HG02943 (cell line): ENCODE measurements around the gene ERICH3.
"Not testable (repeated sequence)": the region's sequence is repeated elsewhere in the genome, so short reads cannot be mapped to it uniquely, and the experiment has no call there.

Experiments
- ATAC-seq: cut with Tn5 transposase; IDR thresholded peaks from one replicate; pipeline ENCODE4 v1.9.1; 2021; ENCODE audit warnings: mild to moderate bottlenecking, low read depth, moderate library complexity; ENCODE audit not compliant: unreplicated experiment

Gene ERICH3

DNA sequence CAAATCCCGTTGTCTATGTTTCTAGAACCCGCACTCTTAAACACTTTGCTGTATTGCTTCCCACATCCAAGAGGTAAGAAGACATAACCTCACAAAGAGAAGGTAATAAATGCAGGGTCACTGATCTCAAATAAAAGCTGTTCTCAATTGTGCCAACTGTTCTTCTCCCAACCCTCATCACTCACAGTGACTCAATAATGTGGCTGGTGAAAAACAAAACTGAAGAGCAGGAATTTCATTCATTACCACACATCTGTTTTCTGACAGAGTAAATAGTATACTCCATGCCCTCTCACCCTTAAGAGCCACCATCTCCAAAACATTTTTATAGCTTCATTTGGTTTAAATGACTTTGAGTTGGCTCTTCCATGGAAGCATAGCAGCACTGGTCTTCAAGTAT lies 6.2 kb upstream of the ERICH3 start:
- no peak for ATAC-seq

DNA sequence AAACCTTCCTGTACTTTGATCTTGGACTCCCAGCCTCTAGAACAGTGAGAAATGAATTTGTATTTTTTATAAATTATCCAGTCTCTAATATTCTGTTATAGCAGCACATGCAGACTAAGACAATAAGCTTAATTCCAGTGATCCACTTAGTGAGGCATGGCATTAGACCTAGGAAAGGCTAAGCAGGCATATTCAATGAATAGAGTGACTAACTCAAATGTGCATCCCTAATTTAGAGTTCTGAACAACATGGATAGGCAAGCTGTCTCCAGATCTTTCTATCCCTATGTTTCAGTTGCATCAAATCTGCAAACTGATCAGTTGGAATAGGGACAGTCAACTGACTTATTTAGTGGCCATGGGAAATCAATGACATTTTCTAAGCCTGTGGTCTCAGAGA lies 4.3 kb upstream of the ERICH3 start:
- no peak for ATAC-seq

DNA sequence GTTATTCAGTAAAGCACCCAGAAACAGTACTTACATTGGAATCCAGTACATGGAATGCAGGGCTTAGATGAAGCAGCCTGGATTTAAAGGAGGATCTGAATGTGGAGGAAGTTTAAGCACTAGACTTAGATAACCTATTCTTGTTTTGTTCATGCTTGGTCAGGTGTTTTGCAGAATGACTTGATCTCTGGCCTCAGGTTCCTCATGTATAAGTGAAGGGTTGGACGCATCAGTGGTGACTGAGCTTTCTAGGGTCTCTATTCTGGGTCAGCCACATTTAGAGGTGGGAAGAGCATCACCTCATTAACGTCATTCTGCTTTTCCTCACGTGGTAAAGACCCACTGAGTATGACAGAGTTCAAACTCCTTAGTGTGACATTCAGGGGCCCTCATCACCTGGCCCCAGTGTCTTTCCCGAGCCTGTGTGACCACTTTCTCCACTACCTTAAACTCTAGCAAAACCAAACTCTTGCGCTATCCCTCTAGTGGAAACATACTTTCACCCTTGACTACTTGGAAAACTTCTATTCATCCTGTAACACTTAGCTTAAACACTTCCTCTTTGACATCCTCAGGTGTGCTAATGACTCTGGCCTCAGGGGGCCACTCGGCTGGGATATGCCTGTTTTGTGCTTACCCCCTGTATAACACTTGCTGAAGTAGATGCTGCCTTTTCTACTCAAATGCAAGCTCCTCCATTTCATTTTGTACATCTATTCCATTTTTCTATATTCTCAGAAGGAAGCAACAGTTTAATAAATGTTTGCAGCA lies 871 bp upstream of the ERICH3 start:
- no peak for ATAC-seq

DNA sequence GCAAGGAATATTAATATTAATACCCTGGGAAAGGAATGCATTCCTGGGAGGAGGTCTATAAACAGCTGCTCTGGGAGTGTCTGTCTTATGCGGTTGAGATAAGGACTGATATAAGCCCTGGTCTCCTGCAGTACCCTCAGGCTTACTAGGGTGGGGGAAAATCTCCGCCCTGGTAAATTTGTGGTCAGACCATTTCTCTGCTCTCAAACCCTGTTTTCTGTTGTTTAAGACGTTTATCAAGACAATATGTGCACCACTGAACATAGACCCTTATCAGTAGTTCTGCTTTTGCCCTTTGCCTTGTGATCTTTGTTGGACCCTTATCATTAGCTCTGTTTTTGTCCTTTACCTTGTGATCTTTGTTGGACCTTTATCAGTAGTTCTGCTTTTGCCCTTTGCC lies 2.7 kb downstream of the ERICH3 start:
- not testable (repeated sequence) for ATAC-seq

DNA sequence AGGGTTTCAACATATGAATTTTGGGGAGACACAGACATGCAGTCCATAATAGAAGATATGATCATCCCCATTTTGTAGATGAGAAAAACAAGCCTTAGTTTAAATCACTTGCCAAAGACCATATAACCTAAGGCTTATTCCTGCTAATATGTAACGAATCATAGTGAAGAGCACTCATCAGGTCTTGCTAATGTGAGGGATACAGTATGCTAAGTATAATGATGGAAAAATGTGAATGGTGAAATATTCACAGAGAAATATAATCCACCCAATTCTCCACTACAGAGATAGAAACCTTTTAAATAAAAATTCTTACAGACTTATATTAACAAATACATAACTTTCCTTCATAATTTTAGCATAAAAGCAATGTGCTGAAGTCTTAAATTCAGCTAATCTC lies 18.9 kb downstream of the ERICH3 start:
- no peak for ATAC-seq

DNA sequence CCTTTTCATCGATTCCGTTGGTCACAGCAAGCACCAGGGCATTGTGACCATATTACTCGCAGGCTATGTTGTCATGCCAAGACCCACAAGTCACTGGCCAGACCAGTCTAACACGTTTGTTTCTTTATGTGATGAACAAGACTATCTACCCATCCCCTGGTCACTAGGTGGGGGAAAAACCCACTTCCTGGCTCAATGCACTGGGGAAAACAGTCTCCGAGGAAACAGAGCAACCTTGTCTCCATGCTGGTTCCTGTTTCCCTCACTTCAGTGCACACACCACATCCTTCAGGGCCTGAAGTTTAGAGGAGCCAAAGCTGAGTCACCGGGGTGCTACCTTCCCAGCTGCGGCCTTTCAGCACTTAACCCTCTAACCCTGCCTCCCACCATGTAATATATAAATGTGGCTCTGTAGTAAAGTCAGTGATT lies 20.9 kb downstream of the ERICH3 start:
- ATAC-seq, result peak; percentile 98

DNA sequence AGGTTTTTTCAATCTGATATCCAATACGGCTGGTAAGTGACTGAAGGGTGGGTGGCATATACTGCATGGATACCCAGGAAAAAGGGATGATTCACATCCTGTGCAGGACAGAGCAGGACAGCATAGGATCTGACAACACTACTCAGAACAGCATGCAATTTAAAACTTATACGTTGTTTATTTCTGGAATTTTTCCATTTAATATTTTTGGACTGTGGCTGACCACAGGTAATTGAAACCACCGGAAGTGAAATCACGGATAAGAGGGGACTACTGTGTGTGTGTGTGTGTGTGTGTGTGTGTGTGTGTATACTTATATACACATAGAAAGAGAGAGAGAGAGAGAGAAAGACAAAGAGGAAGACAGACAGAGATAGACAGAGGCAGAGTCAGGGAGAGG lies 23.0 kb downstream of the ERICH3 start:
- no peak for ATAC-seq

DNA sequence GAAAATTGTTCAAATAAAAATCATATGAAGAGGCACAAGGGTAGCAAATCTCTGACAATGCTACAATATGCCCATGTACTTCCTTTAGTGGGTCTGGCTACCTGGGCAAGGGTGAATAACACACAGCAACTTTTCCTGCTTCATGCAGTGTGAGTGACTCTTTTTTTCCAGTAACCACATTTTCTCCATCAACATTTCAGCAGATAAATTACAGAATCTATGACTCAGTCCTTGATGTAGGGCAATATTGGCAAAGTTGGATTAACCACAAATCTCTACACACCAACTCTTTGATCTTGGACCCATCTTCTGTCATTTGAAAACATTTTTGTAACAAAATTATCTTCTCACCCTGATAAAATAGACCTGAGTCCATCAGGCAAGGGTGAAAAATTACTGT lies 31.7 kb downstream of the ERICH3 start:
- ATAC-seq, result no peak

DNA sequence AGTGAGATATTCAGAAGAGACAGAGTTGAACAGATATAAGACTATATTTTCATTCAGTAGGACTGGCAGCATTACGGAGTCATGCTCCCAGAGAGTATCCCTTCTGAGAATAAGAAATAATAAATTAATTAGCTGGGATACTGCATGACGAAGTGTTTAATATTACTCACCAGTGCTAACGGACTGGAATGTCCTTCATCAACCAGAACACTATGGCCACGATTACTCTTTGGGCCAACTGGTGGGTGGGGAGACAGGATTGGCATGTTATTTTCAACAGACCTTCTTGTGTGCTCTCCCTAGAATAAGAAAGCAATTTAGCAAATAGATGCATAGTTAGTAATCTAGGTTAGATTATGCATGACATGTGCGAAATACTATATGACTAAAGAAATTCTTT lies 32.4 kb downstream of the ERICH3 start:
- no peak for ATAC-seq

DNA sequence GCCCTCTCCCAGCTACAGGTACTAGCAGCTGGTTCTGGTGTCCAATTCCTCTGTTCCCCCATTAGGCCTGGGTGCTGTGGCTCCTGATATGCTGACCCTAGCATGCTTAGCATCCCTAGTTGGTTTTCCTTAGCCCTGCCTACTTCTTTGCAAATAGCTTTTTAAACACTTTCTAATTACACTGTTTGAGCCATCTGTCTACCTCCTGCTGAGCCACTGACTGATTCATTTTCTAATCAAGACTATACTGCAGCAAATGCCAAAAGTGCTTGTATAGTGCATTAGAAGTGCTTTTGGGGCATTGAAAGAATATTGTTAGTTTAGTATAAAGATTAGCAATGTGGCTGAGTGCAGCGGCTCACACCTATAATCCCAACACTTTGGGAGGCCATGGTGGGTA lies 36.3 kb downstream of the ERICH3 start:
- ATAC-seq, result no peak

DNA sequence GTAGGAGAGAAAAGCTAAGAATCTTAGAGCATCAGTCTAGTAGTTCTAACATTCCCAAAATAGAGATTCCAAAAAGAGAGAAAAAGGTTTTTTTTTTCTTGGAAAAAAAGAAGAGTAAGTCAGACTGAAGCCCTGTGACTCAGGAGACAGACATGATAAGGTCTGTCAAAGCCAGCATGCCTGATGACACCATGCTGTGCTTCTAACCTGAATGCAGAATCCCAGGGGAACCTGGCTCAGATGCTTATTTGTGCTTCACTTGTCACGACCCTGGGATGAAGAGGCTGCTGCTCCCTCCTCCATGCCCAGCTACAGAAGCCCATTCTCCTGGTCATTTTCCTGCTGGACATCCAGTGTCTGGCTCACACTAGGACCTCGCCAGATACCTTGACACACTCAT lies 44.3 kb downstream of the ERICH3 start:
- no peak for ATAC-seq

DNA sequence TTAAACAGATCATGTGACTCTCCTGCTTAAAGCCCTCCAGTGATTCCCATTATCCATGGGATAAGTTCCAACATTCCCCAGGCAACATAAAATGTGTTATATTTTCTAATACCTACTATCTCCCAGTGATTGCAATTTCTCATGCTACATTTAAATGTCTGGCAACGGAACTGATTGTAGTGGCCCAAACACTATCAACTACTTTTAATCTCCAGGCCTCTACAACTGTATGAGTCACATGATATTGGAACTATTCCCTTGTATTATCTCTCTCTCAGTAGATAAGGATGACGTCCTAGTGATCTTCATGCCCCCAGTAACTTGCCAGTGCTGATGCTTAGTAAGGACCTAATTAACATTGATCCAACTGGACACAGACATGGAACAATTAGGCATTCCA lies 49.9 kb downstream of the ERICH3 start:
- no peak for ATAC-seq

DNA sequence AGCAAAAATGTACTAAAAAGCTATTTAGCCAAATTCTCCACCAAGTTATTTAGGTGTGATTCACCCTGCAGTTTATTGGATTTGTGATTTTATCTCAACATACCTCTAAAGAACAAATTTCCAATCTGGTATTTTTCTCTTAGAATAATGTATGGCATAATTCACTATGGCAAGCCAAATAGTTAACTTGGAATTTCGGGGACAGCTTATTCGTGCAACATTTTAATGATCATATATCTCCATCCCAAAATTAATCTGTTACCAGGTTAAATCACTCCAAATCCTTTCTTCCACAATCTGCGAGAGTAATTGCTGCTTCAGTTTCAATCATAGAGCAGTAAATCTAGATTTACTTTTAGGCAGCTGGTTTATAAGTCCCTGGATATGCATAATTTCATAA lies 53.4 kb downstream of the ERICH3 start:
- no peak for ATAC-seq

DNA sequence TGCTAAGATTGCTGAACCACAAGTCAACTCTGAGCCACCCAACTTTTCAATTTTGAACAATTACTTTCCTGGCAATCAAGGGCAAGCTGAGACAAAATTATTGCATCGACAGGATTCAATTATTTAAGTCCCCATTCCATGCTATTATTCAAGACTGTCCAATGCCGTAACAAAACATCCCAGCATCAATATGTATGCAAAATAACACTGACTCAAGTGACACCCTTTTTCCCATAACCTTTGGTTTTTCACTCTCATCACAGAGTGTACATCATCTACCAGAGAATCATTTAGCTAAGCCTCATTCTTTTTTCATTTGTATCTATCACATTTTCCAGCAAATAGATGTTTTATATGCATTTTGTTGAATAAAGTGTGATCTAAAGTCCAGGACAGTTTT lies 54.6 kb downstream of the ERICH3 start:
- ATAC-seq, result no peak

DNA sequence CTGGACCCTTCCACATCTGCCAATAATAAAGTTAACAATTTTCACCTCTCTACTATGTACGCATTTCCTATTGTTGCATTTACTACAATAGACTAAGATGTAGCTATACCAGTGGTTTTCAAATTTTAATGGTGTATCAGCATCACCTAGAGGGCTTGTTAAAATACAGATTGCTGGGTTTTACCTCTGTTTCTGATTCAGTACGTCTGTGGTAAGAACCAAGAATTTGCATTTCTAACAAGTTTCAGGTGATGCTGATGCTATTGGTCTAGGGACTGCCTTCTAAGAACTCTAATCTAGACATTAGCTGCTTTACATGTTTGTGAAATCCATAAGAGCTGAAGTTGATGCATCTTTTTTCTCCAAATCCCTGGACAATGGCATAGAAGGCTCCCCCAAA lies 59.7 kb downstream of the ERICH3 start:
- ATAC-seq, result no peak

DNA sequence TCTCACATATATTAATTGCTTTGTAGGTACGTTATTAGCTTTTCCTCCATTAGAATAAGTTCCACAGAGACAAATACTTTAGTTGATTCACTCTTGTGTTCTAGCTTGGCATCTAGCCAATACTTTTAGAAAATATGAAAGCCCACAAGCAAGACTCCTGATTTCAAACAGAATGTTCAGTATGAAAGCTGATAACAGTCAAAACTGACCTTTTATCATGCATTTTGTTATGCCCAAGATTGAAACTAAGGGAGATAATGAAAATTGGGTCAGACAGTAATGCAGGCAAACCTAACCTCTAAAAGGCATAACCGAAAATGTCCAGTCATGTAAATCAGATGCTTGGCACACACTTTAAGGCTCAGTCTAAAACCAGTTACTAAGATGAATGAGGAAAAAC lies 61.7 kb downstream of the ERICH3 start:
- no peak for ATAC-seq

DNA sequence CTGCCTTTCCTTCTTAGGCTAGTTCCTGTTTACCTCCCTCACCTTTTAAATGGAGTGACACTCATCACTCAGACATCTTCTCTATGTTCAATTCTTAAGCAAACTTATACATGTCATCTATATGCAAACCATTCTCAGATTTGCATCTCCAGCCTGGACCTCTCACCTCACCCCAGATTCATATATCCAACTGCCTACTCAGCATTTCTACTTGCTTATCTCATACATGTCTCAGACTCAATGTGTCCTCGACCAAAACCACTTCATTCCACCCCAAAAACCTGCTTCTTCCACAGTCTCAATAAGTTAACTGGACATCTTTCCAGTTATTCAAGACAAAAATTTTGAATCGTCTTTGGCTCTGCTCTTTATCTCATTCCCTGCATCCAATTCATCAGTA lies 62.6 kb downstream of the ERICH3 start:
- no peak for ATAC-seq

DNA sequence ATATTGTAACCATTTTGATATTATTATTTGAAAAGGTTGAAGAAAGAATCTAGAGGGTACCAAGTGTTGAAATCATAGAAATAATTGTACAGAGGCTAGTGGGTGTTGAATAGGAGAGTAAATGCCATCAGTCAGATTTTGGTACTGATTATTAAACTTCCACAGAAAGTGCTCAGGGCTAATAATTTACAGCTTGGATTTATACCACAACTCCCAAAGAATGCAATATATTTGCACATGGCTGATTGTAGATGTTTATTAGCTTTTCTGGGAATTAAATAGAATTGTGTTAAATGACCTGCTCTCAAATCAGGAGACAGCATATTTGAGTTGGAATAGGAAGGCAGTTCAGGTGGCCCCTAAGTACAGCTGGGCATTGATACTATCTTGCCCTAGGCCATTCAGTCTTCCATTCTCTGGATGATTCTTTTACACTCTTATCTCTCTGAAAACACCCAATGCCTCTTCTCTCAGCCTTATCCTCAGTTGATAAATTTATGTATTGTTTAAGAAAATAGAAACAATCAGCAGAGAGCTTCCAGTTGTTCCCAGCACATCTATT lies 63.7 kb downstream of the ERICH3 start:
- no peak for ATAC-seq

DNA sequence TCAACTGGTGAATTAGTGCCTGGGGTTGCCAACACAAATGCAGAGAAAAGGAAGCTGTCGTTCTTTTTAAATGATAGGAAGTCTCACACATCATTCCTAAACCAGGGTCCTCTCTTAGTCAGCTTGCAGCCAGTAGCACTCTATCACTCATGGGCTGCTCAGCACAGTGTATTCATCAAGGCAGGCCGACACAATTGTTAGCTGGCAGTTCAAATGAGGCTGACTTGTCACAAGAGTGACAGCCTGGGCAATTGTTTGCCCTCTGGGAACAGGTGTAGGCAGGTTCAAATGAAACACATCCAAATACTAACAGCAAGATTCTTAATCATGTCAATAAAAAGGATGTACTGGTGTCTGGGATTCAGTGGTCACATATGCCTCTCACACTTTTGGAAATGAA lies 76.9 kb downstream of the ERICH3 start:
- ATAC-seq, result no peak

DNA sequence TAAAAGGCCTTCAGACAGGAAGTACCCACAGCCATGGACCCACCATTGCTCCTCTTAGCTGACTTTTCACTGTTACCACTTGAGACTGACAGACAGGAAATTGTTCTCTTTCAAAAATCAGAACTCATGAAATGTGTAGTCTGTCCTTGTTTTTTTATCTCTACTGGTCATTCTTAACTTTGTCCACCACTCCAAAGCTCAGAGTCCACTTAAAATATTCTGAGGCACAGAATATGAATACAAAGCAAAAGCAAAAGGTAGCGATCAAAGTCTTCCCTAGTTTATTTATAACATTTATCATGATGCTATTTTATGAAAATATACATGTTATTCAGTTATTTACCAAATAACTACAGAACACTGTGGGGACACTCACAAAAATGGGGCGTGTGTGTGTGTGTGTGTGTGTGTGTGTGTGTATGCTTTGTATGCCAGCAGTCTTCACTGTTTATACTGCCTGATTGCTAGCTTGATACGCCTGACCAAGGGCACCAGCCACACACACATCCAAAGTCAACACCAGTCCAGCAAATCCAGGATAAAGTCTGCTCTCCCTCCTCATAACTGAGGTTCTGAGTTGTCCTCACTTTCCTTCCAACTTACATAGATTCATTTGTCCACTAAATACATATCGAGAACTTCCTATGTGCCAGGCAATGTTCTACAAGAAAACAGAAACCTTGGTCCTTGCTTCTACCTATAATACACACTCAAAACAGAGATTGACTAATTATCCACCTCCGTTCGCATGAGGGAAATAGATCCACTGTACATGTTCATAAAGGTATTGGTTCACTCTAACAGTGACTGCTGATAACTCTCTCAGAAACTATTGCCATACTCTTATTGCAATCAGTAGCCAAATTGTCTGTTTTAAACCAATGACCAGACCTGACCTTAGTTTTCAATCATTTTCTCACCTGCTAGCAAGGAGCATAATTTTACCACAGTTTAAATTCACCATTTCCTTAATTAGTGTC lies 79.4 kb downstream of the ERICH3 start:
- no peak for ATAC-seq

DNA sequence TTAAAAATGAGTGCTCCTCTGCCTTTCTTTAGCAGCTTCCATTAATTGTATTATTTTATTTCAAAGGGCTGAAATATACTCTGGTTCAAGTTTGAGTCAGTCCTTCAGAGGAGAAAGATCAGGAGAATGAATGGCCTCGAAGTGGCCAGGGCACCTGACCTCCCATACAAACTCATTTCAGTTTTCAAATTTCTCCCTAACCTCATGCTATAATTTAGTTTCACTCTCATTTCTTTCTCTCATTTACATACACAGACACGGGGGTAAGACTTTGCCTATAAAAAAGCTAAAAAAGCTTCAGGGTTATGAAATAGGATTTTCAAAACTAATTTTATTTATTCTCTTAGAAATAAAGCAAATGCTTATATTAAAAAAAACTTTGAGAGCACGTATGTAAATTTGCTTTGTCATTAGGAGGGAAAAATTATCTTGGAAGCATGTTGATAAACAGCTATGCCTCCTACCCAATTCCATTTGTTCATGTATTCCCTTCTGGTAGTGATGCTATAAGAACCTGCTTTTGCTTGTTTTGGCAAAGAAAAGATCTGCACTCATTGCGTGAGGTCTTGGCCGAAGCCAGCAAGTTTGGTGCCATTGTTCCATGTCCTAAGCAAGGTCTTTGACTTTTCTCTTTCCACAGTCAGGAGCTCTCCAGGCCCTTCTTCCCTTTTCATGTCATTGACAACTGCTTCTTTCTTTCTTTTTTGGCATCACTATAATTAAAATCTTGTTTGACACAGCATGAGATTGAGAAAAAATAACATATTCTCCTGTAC lies 80.8 kb downstream of the ERICH3 start:
- no peak for ATAC-seq
